Globus pallidus (tissue), 1 donor: ENCODE data around the gene SPECC1L.
A peak's percentile ranks its signal among the peaks of the same experiment; 100 is the strongest.
"Not testable (repeated sequence)": the region's sequence is repeated elsewhere in the genome, so short reads cannot be mapped to it uniquely, and the experiment has no call there.

ENCODE experiments used
- DNase-seq: peaks from one replicate; pipeline ENCODE4 v3.0.0-alpha.2; 2015; ENCODE audit warnings: low spot score

SPECC1L gene

GRCh38 chr22:24245584-24246561 is 24.8 kb upstream of the SPECC1L start:
- not testable (repeated sequence) for DNase-seq

GRCh38 chr22:24247011-24247507 is 23.6 kb upstream of the SPECC1L start:
- no peak for DNase-seq

GRCh38 chr22:24247564-24248344 is 22.9 kb upstream of the SPECC1L start:
- peak; percentile 76 for DNase-seq

DNA sequence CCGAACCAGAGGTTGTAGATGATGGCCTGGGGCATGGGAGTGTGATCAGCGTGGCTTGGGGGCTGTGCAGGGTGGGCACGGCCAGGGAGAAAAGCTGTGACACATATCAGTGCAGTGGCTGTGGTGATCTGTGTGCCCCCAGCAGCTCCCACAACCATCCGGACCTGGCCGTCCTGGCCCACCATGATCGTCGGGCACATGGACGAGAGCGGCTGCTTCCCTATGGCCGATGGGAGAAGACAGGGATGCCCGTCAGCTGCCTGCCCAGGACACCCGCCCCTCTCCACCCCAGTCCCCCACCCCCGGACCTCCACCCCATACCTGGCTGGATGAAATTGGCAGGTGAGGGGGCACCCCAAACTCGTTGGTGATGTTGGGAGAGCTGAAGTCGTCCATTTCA is 22.0 kb upstream of the SPECC1L start:
- not testable (repeated sequence) for DNase-seq

DNA sequence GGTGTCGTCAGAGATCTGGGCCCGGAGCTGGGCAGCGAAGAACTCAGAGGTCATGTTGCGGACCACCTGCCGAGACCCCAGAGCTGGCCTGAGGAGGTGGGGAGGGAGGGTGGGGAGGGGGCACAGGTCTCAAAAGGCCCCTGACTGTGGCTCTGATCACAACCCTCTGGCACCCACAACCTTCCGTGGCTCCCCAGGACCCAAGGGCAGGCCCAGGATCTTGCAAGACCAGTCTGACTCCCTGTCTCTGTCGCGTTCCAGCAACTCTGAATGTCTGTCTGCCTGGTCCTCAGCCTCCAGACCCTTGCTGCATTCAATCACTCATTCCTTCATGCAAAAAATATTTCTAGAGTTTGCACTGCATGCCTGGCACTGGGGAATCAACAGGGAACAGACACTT is 21.2 kb upstream of the SPECC1L start:
- not testable (repeated sequence) for DNase-seq

GRCh38 chr22:24251286-24251685 is 19.3 kb upstream of the SPECC1L start:
- DNase-seq, result not testable (repeated sequence)

- not testable (repeated sequence) for DNase-seq
Observed at GRCh38 chr22:24253126-24253525, 17.5 kb upstream of the SPECC1L start.

GRCh38 chr22:24256136-24256535 is 14.5 kb upstream of the SPECC1L start:
- DNase-seq, result not testable (repeated sequence)

- not testable (repeated sequence) for DNase-seq
Observed at GRCh38 chr22:24256736-24257135, 13.9 kb upstream of the SPECC1L start.

DNA sequence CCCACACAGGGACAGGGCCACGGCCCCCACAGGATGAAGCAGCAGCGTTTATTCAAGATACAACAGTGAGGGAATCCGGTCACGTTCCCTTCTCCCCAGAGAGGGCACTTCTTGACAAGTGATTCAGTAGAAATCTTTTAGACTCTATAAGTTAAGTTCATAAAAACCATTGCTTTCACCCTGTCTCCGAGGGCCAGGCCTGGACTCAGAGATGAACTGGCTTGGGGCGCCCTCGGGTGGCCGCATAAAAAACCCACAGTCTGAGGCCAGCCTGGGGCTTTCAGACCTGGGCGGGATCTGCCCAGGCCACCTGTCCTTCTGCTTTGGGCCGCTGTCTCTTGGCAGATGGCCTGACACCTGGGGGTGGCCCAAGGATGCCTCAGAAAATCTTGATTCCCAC is 11.2 kb upstream of the SPECC1L start:
- not testable (repeated sequence) for DNase-seq

GRCh38 chr22:24262185-24262749 is 8.4 kb upstream of the SPECC1L start:
- not testable (repeated sequence) for DNase-seq

DNA sequence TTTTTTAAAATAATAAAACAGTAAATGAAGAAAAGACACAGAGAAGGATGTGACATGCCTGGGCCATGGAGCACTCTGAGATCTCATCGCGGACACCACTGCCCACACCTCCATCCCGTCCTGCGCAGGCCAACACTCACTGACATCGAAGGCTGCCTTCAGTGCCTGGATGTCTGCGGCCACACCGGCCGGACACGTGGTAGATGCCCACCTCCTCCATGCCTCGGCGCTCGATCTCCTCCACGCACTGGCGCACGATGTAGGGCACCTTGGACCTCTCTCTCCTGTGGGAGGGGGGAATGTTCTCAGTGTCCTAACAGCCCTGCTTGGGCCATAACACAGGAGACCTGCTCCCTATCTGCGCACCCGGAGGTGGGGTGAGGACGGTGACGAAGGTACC is 7.2 kb upstream of the SPECC1L start:
- not testable (repeated sequence) for DNase-seq

GRCh38 chr22:24264329-24264896 is 6.2 kb upstream of the SPECC1L start:
- not testable (repeated sequence) for DNase-seq

DNA sequence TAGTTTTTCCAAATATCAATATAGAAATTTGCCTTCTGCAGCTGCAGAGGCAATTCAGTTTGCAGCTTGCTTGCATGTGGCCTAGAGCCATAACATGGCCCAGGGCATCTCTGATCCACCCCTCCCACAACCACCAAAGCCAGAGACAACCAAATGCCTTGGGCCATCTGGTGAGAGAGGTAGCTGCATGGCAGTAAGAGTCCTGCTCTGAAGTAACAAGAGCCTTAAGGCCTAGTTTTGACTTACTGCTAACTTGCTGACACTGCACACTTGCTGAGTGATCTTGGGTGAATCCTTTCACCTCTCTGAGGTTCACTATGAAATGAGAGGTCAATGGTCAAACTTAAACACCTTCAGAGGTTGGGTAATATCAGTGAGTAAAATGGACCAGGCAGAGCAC is 4.9 kb upstream of the SPECC1L start:
- no peak for DNase-seq

DNA sequence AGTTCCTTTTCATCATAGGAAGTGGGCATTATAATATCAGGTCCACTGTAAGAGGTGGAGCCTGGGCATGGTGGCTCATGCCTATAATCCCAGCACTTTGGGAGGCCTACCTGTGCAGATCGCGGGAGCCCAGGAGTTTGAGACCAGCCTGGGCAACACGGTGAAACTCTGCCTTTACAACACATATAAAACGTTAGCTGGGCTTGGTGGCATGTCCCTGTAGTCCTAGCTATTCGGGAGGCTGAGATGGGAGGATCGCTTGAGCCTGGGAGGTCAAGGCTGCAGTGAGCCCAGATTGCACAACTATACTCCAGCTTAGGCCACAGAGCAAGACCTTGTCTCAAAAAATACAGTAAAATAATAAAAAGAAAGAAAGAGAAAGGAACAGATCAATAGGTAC is 4.1 kb upstream of the SPECC1L start:
- not testable (repeated sequence) for DNase-seq

DNA sequence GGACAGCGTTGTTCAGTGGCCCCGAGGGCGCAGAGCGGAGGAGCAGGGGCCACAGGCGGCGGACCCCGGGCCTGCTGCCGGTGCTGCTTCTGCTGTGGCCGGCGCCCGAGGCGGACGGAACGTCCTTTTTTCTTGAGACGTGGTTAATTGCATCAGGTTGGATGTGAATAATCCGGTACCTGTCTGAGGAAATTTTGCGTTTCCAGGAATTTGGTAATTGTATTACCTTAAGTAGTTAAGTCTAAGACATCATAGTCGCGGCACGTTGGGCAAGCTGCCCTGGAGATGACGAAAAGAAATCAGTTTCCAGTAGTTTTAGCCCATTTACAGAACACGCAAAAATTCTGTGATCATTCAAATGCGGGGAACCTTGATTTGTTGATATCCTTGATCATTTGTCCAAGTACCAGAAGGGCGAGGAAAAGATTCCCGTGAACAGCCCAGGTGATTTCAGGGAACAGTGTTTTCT is 789 bp downstream of the SPECC1L start:
- DNase-seq, result no peak

GRCh38 chr22:24273031-24273430 is 2.4 kb downstream of the SPECC1L start:
- not testable (repeated sequence) for DNase-seq

DNA sequence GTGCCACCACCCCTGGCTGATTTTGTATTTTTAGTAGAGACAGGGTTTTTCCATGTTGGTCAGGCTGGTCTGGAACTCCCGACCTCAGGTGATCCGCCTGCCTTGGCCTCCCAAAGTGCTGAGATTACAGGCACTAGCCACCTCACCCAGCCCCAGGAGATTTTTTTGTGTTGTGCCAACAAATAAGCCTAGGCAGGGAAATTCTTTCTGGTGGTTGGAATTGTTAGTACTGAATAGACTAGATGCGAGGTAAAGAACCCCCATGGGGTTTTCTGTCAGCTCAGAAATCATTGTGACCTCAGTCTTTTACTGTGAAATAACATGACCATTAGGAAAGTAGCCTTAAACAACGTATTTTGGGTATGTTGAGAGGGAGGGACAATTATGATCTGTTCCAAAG is 3.3 kb downstream of the SPECC1L start:
- DNase-seq, result not testable (repeated sequence)

DNA sequence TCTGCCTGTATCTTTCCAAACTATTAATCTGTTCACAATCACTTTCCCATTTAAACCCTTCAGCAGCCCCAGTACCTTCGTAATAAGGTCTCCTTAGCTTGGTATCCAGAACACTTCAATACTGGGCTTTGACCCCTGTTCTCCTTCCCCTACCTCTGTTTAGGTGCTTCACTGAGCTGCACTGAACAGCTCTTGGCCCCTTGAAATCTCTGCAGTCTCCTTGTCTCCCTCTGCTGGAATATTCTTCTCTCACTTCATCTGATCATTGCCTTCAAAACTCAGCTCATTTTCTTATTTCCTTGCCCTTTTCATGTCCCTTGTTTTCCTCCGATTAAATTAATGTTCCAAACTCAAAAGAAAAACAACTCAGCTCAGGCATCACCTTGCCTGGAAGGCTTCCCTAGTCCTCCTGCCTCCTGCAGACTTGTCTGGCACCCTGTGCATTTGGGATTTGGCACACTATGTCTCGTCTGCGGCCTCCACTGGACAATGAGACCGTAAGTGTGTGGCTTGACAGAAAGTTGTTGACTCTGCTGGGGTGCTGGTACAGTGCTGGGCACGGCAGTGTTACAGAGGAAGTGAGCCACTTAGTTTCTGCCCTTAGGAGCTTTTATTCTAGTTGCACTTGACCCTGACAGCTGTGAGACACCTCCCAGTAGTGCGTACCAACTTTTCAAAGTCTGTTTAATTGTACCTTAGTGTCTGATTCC is 4.2 kb downstream of the SPECC1L start:
- DNase-seq, result not testable (repeated sequence)

DNA sequence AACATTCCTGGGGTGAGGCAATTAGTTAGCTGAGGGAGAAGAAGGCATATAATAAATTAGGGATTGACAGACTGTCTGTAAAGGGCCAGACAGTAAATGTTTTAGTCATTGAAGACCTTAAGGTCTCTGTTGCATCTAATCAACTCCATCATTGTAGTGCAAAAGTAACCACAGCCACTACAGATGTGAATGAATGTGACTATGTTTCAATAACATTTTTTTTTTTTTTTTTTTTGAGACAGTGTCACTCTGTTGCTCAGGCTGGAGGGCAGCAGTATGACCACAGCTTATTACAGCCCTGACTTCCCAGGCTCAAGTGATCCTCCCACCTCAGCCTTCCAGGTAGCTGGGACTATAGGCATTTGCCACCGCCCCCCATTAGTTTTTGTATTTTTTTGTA is 9.7 kb downstream of the SPECC1L start:
- not testable (repeated sequence) for DNase-seq

- DNase-seq, result no peak
Observed at GRCh38 chr22:24282401-24282800, 11.8 kb downstream of the SPECC1L start.
